ENCODE data around the gene TMSB10.
"Not testable (repeated sequence)": the region's sequence is repeated elsewhere in the genome, so short reads cannot be mapped to it uniquely, and the experiment has no call there.

TMSB10 gene

GRCh38 chr2:84904717-84905174 lies 710 bp upstream of the TMSB10 start:
- no peak for DNase-seq (ENCODE audit: low spot score)

- no peak for DNase-seq (ENCODE audit: low spot score)
Measured at GRCh38 chr2:84906108-84906899, 848 bp downstream of the TMSB10 start.

- DNase-seq (ENCODE audit: low spot score) = peak; percentile 75
Measured at GRCh38 chr2:84906900-84907714, 1.7 kb downstream of the TMSB10 start.

- DNase-seq (ENCODE audit: low spot score) = no peak
Measured at GRCh38 chr2:84908948-84909713, 3.7 kb downstream of the TMSB10 start.

GRCh38 chr2:84911135-84911678 lies 5.8 kb downstream of the TMSB10 start:
- no peak for DNase-seq (ENCODE audit: low spot score)

GRCh38 chr2:84912984-84913383 lies 7.5 kb downstream of the TMSB10 start:
- no peak for DNase-seq (ENCODE audit: low spot score)

- DNase-seq (ENCODE audit: low spot score) = no peak
Measured at GRCh38 chr2:84914334-84914733, 8.9 kb downstream of the TMSB10 start.

- DNase-seq (ENCODE audit: low spot score) = not testable (repeated sequence)
Measured at GRCh38 chr2:84915675-84916074, 10.2 kb downstream of the TMSB10 start.

GRCh38 chr2:84917821-84918220 lies 12.4 kb downstream of the TMSB10 start:
- not testable (repeated sequence) for DNase-seq (ENCODE audit: low spot score)

- no peak for DNase-seq (ENCODE audit: low spot score)
Measured at GRCh38 chr2:84918430-84918829, 13.0 kb downstream of the TMSB10 start.

GRCh38 chr2:84919885-84920580 lies 14.6 kb downstream of the TMSB10 start:
- DNase-seq (ENCODE audit: low spot score) = no peak

- DNase-seq (ENCODE audit: low spot score) = no peak
Measured at GRCh38 chr2:84923009-84923408, 17.6 kb downstream of the TMSB10 start.

GRCh38 chr2:84924173-84925106 lies 19.0 kb downstream of the TMSB10 start:
- no peak for DNase-seq (ENCODE audit: low spot score)

- DNase-seq (ENCODE audit: low spot score) = no peak
Measured at GRCh38 chr2:84925336-84925723, 19.9 kb downstream of the TMSB10 start.

- DNase-seq (ENCODE audit: low spot score) = peak; percentile 84
Measured at GRCh38 chr2:84925724-84926376, 20.4 kb downstream of the TMSB10 start.

GRCh38 chr2:84927275-84927627 lies 21.8 kb downstream of the TMSB10 start:
- DNase-seq (ENCODE audit: low spot score) = no peak

- DNase-seq (ENCODE audit: low spot score) = no peak
Measured at GRCh38 chr2:84931384-84931821, 25.9 kb downstream of the TMSB10 start.

- DNase-seq (ENCODE audit: low spot score) = no peak
Measured at GRCh38 chr2:84938194-84938879, 32.9 kb downstream of the TMSB10 start.

GRCh38 chr2:84939426-84940087 lies 34.1 kb downstream of the TMSB10 start:
- DNase-seq (ENCODE audit: low spot score) = no peak
